Esophagus muscularis mucosa (tissue), 4 donors: ENCODE results near the gene HOOK2. TPM values are rescaled to one million over a fixed set of nuclear protein-coding genes. Genes with fewer than 3 reads are reported as not detected.

Experiments used
- DNase-seq: peaks from one replicate; pipeline ENCODE4 v3.0.0-alpha.2; 2017; ENCODE audit errors: extremely low spot score
- H3K27ac ChIP-seq, 4 donors: fragments of 200-600 bp; sonication (generic); replicated peaks in 1 of 4; 1 replicate in 3 of 4; 2 replicates in 1 of 4; pipeline ENCODE4 v1.5.1; 2016 to 2019; ENCODE audit warnings: mild to moderate bottlenecking in 1 of 4
- H3K27me3 ChIP-seq, 4 donors: fragments of 200-600 bp; sonication (generic); one replicate each; pipeline versions ENCODE4 v1.5.1 to v1.6.0; 2016 to 2019
- H3K36me3 ChIP-seq, 4 donors: fragments of 200-600 bp; sonication (generic); one replicate each; pipeline ENCODE4 v1.5.1; 2016 to 2019
- H3K4me1 ChIP-seq, 4 donors: fragments of 200-600 bp; sonication (generic); one replicate each; pipeline ENCODE4 v1.5.1; 2016 to 2019
- H3K4me3 ChIP-seq, 4 donors: fragments of 200-600 bp; sonication (generic); 1 replicate in 2 of 4; 2 replicates in 2 of 4; pipeline ENCODE4 v1.5.1; 2016 to 2019; ENCODE audit warnings: mild to moderate bottlenecking in 4 of 4, moderate library complexity in 1 of 4
- H3K9me3 ChIP-seq, 4 donors: fragments of 200-600 bp; sonication (generic); 1 replicate in 3 of 4; 2 replicates in 1 of 4; pipeline ENCODE4 v1.5.1; 2016 to 2019
- CTCF ChIP-seq, 3 experiments: fragments of 200-600 bp in 2 of 3; fragments of 450-650 bp in 1 of 3; sonication (generic) in 2 of 3; IDR thresholded peaks; one replicate each; pipeline ENCODE4 v1.5.1; 2017 to 2019; ENCODE audit warnings: antibody characterized with exemption in 3 of 3, mild to moderate bottlenecking in 2 of 3, moderate library complexity in 1 of 3
- EP300 ChIP-seq: sonication (generic); formaldehyde crosslinking; IDR thresholded peaks from one replicate; pipeline ENCODE4 v1.6.1; 2017; ENCODE audit warnings: antibody characterized with exemption
- POLR2A ChIP-seq: fragments of 450-650 bp; IDR thresholded peaks from one replicate; pipeline ENCODE4 v1.6.1; 2017; ENCODE audit warnings: antibody characterized with exemption, moderate library complexity, mild to moderate bottlenecking, low read depth
- POLR2AphosphoS5 ChIP-seq, 2 donors: sonication (generic); formaldehyde crosslinking; IDR thresholded peaks; one replicate each; pipeline ENCODE4 v1.6.1; 2017; ENCODE audit warnings: antibody characterized with exemption in 2 of 2
- WGBS: methylation state at CpG from one replicate; pipeline ENCODE4 v1.1.5; 2018; 5-methylcytosine and 5-hydroxymethylcytosine counted together
- intact Hi-C: fragments of 100-400 bp; cut with DNase I; formaldehyde crosslinking; loops from one replicate; pipeline ENCODE4 v1.15.1; 2023
- total RNA-seq, 4 donors: library from RNA; depleted of rRNA; stranded (reverse); fragments of >200 nt; gene quantifications; one replicate each; pipeline versions ENCODE4 v1.1.0 to v1.2.1, GENCODE V29; 2016

Gene HOOK2
- total RNA-seq, 4 donors from 2014 or later: 7.1 to 17.0 (median 12.6) TPM

GRCh38 chr19:12773571-12773970 lies 1.8 kb downstream of the HOOK2 start:
- Histone ChIP-seq H3K4me3 (no peak overlapping the region), H3K4me1 (peaks cover 25 to 34% (median 31%) of the 10 kb centered on the region in 4 donors), H3K36me3 (peaks cover 0 to 22% (median 13%) of the 10 kb centered on the region in 4 donors), H3K9me3 (no peaks in the 10 kb centered on the region), H3K27ac (no peak overlapping the region), H3K27me3 (no peaks in the 10 kb centered on the region)
- intact Hi-C loops: no loop called here
- WGBS: 85% methylated on average over 2 of the region's 2 CpGs
- DNase-seq: no peak
- TF ChIP-seq POLR2A: no peak
- TF ChIP-seq EP300: no peak
- no peak for TF ChIP-seq CTCF (IDR thresholded peaks at IDR 0.05)
- TF ChIP-seq POLR2AphosphoS5 (IDR thresholded peaks at IDR 0.05): no peak

GRCh38 chr19:12772323-12772722 lies 3.0 kb downstream of the HOOK2 start:
- Histone ChIP-seq H3K36me3 (peaks cover 0 to 32% (median 16%) of the 10 kb centered on the region in 4 donors), H3K4me1 (peaks cover 16 to 26% (median 20%) of the 10 kb centered on the region in 4 donors), H3K27me3 (no peaks in the 10 kb centered on the region), H3K27ac (no peak overlapping the region), H3K4me3 (no peak overlapping the region), H3K9me3 (no peaks in the 10 kb centered on the region)
- intact Hi-C loops: no loop called here
- DNase-seq: no peak
- TF ChIP-seq POLR2AphosphoS5 (IDR thresholded peaks at IDR 0.05) (no peak), EP300 (no peak), CTCF (IDR thresholded peaks at IDR 0.05) (no peak), POLR2A (no peak)
- WGBS: 81% methylated on average over 4 of the region's 4 CpGs

GRCh38 chr19:12770922-12771321 lies 4.4 kb downstream of the HOOK2 start:
- Histone ChIP-seq H3K4me3 (no peak overlapping the region), H3K27me3 (no peaks in the 10 kb centered on the region), H3K27ac (no peak overlapping the region), H3K36me3 (peaks cover 0 to 35% (median 19%) of the 10 kb centered on the region in 4 donors), H3K4me1 (peaks cover 9 to 24% (median 12%) of the 10 kb centered on the region in 4 donors), H3K9me3 (no peaks in the 10 kb centered on the region)
- no peak for DNase-seq
- 96% methylated on average over 13 of the region's 13 CpGs for WGBS
- intact Hi-C loops: no loop called here
- TF ChIP-seq POLR2AphosphoS5 (IDR thresholded peaks at IDR 0.05) (no peak), POLR2A (no peak), EP300 (no peak), CTCF (IDR thresholded peaks at IDR 0.05) (no peak)

GRCh38 chr19:12769689-12770088 lies 5.7 kb downstream of the HOOK2 start:
- no peak overlapping the region for H3K4me3 ChIP-seq
- H3K27me3 ChIP-seq: no peaks in the 10 kb centered on the region
- peaks cover 0 to 46% (median 26%) of the 10 kb centered on the region in 4 donors for H3K36me3 ChIP-seq
- no peak for TF ChIP-seq EP300
- no peak for TF ChIP-seq POLR2A
- no peak for TF ChIP-seq POLR2AphosphoS5 (IDR thresholded peaks at IDR 0.05)
- no peak for TF ChIP-seq CTCF (IDR thresholded peaks at IDR 0.05)
- H3K27ac ChIP-seq: no peak overlapping the region
- no peak for DNase-seq
- H3K4me1 ChIP-seq: peaks cover 7 to 25% (median 9%) of the 10 kb centered on the region in 4 donors
- intact Hi-C loops: no loop called here
- no peaks in the 10 kb centered on the region for H3K9me3 ChIP-seq
- 34% methylated on average over 11 of the region's 37 CpGs for WGBS

GRCh38 chr19:12767666-12768065 lies 7.7 kb downstream of the HOOK2 start:
- DNase-seq: no peak
- Histone ChIP-seq H3K9me3 (no peaks in the 10 kb centered on the region), H3K36me3 (peaks cover 13 to 58% (median 36%) of the 10 kb centered on the region in 4 donors), H3K4me3 (no peak overlapping the region), H3K27me3 (no peaks in the 10 kb centered on the region), H3K27ac (no peak overlapping the region), H3K4me1 (peaks cover 4 to 8% (median 6%) of the 10 kb centered on the region in 4 donors)
- intact Hi-C loops: loop anchor here (2.0 kb wide), 1 partner anchor 79 kb away; no protein-coding TSS in a partner anchor
- WGBS: 91% methylated on average over 10 of the region's 15 CpGs
- TF ChIP-seq POLR2A (no peak), EP300 (no peak), POLR2AphosphoS5 (IDR thresholded peaks at IDR 0.05) (no peak), CTCF (IDR thresholded peaks at IDR 0.05) (no peak)
